Measurements from ENCODE around the gene TMEM106A.
"Not testable (repeated sequence)": the region's sequence is repeated elsewhere in the genome, so short reads cannot be mapped to it uniquely, and the experiment has no call there.

The TMEM106A gene

GRCh38 chr17:43211480-43212402, at the start of gene TMEM106A:
TSS of gene TMEM106A (plus strand) at chr17:43211875. CDS start at chr17:43213042, 1,167 bp downstream.
- DNase-seq (ENCODE audit: low read depth), result peak; percentile 61

DNA sequence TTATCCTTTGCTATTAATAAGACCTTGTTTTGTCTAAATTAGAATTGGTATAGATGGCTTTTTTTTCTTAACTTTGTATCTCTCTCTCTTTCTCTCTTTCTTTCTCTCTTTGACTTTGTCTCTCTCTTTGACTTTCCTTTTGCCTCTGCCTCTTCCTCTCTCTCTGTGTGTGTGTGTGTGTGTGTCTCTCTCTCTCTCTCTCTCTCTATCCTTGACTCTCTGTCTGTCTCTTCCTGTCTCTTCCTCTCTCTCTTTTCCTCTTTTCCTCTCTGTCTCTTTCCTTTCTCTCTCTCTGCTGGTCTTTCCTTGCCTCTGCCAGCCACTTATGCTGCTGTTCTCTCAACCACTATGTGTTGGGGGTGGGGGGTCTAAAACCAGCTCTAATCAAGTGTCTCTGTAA, 45.7 kb upstream of the TMEM106A start:
- DNase-seq (ENCODE audit: low read depth), result not testable (repeated sequence)

DNA sequence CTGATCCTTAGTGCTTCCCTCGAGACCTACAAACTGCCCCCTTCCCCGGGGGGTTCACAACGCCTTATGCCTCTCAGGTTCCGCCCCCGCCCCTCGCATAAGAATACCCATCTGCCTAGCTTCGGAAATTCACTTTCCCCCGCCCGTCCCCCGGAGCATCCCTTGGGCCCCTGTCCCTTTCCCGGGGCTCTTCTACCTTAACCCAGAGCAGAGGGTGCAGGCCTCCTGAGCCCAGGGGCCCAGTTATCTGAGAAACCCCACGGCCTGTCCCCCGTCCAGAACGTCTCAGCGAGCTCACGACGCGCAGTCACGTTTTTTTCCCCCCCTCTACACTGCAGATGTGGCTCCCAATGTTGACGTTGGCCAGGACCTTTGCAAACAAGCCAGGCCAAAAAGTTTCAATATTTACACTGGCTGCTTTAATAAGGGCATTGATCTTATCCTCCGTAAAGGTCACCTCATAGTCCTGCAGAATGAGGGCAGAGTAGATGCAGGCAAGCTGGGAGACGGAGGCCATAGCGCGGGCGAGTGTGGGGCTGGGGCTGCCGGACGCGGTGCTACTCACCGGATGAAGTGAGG, 42.0 kb upstream of the TMEM106A start:
- no peak for DNase-seq (ENCODE audit: low read depth)

DNA sequence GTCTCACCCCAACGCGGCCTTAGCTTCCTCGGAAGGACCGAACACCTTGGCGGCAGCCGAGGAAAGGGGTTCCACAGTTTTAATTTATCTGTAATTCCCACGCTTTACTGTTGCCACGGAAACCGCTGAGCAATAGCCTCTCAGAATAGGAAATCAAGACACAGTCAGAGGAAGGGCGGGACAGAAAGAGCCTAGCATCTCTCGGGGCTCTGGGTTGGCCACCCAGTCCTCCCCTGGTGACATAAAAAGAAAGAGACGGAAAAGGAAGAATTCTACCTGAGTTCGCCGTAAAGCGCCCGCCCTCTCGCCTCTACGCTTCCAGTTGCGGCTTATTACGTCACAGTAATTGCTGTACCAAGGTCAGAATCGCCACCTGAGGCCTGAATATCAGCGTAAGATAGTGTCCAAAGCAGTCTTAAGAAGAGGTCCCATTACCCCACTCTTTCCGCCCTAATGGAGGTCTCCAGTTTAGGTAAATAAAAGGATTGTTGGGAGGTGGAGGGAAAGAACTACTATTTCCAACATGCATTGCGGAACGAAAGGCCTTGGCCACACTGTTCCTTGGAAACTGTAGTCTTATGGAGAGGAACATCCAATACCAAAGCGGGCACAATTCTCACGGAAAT, 41.4 kb upstream of the TMEM106A start:
- peak; percentile 78 for DNase-seq (ENCODE audit: low read depth)

- peak; percentile 92 for DNase-seq (ENCODE audit: low read depth)
Observed at GRCh38 chr17:43170766-43171585, 40.7 kb upstream of the TMEM106A start, which contains the start of gene NBR1. TSS of gene NBR1 (plus strand) at chr17:43171214. CDS start at chr17:43175800, 4,586 bp downstream.

GRCh38 chr17:43171586-43172487, 39.8 kb upstream of the TMEM106A start:
- DNase-seq (ENCODE audit: low read depth), result no peak

- DNase-seq (ENCODE audit: low read depth), result no peak
Observed at GRCh38 chr17:43175213-43176118, 36.2 kb upstream of the TMEM106A start.

- no peak for DNase-seq (ENCODE audit: low read depth)
Observed at GRCh38 chr17:43176119-43176570, 35.5 kb upstream of the TMEM106A start.

DNA sequence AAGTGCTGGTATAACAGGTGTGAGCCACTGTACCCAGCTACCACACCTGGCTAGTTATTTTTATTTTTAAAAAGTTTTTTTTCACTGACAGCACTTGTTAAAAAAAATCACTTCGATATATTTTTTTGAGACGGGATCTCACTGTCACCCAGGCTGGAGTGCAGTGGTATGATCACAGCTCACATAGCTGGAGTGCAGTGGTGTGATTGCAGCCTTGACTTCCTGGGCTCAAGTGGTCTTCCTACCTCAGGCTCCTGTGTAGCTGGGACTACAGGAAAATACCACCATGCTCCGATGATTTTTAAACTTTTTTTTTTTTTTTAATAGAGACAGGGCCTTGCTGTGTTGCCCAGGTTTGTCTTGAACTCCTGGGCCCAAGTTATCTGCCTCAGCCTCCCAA, 27.8 kb upstream of the TMEM106A start:
- no peak for DNase-seq (ENCODE audit: low read depth)

GRCh38 chr17:43186656-43187055, 25.0 kb upstream of the TMEM106A start:
- DNase-seq (ENCODE audit: low read depth), result not testable (repeated sequence)

DNA sequence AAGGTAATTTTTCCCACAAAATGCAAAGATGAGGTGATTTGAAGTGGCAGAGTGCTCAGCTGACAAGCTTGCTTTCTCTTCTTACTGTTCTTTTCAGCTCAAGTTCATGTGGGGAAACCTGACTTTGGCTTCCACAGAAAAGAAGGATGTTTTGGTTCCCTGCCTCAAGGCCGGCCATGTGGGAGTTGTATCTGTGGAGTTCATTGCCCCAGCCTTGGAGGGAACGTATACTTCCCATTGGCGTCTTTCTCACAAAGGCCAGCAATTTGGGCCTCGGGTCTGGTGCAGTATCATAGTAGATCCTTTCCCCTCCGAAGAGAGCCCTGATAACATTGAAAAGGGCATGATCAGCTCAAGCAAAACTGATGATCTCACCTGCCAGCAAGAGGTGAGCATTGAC, 18.4 kb upstream of the TMEM106A start:
- no peak for DNase-seq (ENCODE audit: low read depth)

GRCh38 chr17:43199633-43200032, 12.0 kb upstream of the TMEM106A start:
- no peak for DNase-seq (ENCODE audit: low read depth)

- DNase-seq (ENCODE audit: low read depth), result no peak
Observed at GRCh38 chr17:43200127-43200526, 11.5 kb upstream of the TMEM106A start.

DNA sequence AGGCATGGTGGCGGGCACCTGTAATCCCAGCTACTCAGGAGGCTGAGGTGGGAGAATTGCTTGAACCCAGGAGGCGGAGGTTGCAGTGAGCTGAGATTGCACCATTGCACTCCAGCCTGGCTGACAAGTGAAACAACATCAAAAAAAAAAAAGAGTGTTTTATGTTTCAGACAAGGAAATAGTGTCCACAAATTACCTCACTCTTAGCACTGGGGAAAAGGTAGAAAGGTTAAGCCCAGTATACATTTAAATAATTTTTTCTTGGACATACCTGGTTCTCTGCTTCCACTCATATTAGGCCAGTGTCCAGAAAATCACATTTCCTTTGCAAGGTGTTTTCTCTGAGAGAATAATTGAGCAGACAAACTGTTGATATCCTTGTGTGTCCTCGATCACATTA, 8.7 kb upstream of the TMEM106A start:
- DNase-seq (ENCODE audit: low read depth), result not testable (repeated sequence)

GRCh38 chr17:43210576-43210975, 1.1 kb upstream of the TMEM106A start:
- no peak for DNase-seq (ENCODE audit: low read depth)

DNA sequence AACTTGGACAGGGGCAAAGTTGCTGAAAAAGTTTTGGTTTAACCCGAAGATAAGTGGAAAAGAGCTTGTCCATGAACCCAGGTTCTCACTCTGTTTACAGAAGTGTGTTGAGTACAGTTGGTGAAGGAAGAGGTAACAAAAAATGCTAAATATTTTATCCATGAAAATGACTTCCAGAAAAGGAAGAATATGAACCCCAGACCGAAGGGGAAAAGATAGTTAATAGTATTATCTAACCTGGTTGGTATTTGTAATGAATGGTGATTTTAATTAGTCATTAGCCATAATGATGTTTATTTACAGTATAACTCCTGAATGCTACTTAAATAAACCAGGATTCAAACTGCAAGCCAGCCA, 574 bp upstream of the TMEM106A start:
- no peak for DNase-seq (ENCODE audit: low read depth)

DNA sequence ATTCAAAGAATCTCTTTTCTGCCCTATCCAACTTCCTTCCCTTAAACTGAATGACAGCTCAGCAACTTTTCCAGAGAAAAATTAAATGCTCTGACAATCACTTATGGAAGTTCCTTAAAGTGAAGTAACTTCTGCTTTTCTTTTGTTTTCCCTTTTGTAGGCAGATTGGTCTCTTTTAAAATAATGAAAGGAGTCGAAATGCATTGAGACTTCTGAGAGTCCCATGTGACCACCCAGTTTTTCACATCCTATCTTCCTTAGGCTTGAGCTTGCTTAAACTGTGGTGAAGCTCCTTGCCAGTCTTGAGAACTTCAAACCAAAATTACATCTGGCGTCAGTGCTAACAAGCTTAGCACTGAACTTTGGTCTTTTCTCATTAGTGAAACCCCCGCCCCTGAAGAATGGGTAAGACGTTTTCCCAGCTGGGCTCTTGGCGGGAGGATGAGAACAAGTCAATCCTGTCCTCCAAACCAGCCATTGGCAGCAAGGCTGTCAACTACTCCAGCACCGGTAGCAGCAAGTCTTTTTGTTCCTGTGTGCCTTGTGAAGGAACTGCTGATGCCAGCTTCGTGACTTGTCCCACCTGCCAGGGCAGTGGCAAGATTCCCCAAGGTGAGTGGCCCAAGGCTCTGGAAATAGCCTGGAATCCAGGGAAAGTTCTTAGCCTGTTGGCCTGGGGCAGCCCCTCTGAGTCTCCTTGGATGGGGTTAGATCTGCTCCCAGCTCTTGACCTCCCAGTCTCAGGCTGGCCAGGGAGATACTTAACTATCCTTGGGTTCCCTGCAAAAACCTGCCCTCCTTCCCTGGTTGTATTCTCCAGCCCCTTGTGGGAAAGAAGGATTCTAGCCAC, 1.2 kb downstream of the TMEM106A start:
- no peak for DNase-seq (ENCODE audit: low read depth)

- no peak for DNase-seq (ENCODE audit: low read depth)
Observed at GRCh38 chr17:43213545-43213944, 1.9 kb downstream of the TMEM106A start.

GRCh38 chr17:43215341-43215740, 3.7 kb downstream of the TMEM106A start:
- no peak for DNase-seq (ENCODE audit: low read depth)

Data from stimulated activated CD8-positive, alpha-beta memory T cell treated with anti-CD3 and anti-CD28 coated beads, Interleukin-12 subunit alpha, Interleukin-12 subunit beta, amount 100 ng/mL, for 1 hour (primary cell).